K562 (cell line): ENCODE measurements around the gene MED20. TPM values are rescaled to one million over a fixed set of nuclear protein-coding genes. Genes with fewer than 3 reads are reported as not detected.

Experiments
- CHAMP1 ChIP-seq: fragments of 450-650 bp; IDR thresholded peaks from 2 replicates; pipeline ENCODE4 v1.6.1; 2016; ENCODE audit warnings: mild to moderate bottlenecking
- DPF2 ChIP-seq: fragments of 450-650 bp; IDR thresholded peaks from 2 replicates; pipeline ENCODE4 v1.6.1; 2016
- ESRRA ChIP-seq: fragments of 450-650 bp; IDR thresholded peaks from 2 replicates; pipeline ENCODE4 v1.6.1; 2014; ENCODE audit warnings: low read depth, mild to moderate bottlenecking, moderate library complexity, borderline replicate concordance
- FOXP4 ChIP-seq: sonication (generic); formaldehyde crosslinking; IDR thresholded peaks from 2 replicates; pipeline ENCODE4 v1.8.0; 2022; ENCODE audit warnings: mild to moderate bottlenecking, missing genetic modification reagents, borderline replicate concordance
- IFI16 ChIP-seq: fragments of 250-450 bp; sonication (Bioruptor Pico); IDR thresholded peaks from 2 replicates; pipeline ENCODE4 v2.1.2; 2022; ENCODE audit warnings: mild to moderate bottlenecking, inconsistent platforms
- KDM4B ChIP-seq, 2 experiments: fragments of 450-650 bp in 1 of 2; sonication (generic) in 1 of 2; IDR thresholded peaks; 2 replicates each; pipeline ENCODE4 v1.6.1; 2016 to 2017; ENCODE audit warnings: borderline replicate concordance in 2 of 2, antibody characterized with exemption in 1 of 2, low read depth in 1 of 2, mild to moderate bottlenecking in 1 of 2
- KLF10 ChIP-seq: fragments of 250-450 bp; sonication (Bioruptor Pico); IDR thresholded peaks from 2 replicates; pipeline ENCODE4 v1.6.1; 2021; ENCODE audit warnings: matching md5 sums
- KLF13 ChIP-seq: fragments of 450-650 bp; IDR thresholded peaks from 2 replicates; pipeline ENCODE4 v1.6.1; 2016; ENCODE audit warnings: missing genetic modification characterization, low read depth, mild to moderate bottlenecking, missing compliant biosample characterization, moderate library complexity, borderline replicate concordance
- MTA1 ChIP-seq: fragments of 450-650 bp; IDR thresholded peaks from 2 replicates; pipeline ENCODE4 v1.6.1; 2017; ENCODE audit warnings: borderline replicate concordance
- MTA2 ChIP-seq: fragments of 450-650 bp; IDR thresholded peaks from 2 replicates; pipeline ENCODE4 v1.6.1; 2016; ENCODE audit warnings: low read depth
- MTA3 ChIP-seq: fragments of 450-650 bp; formaldehyde crosslinking; IDR thresholded peaks from 2 replicates; pipeline ENCODE4 v1.6.1; 2017; ENCODE audit warnings: mild to moderate bottlenecking, borderline replicate concordance
- NCOA1 ChIP-seq: fragments of 450-650 bp; IDR thresholded peaks from 2 replicates; pipeline ENCODE4 v1.6.1; 2016; ENCODE audit warnings: low read depth
- NEUROD1 ChIP-seq: fragments of 150-350 bp; IDR thresholded peaks from 2 replicates; pipeline ENCODE4 v1.6.1; 2014; ENCODE audit warnings: borderline replicate concordance, low read length, low read depth; ENCODE audit not compliant: partially characterized antibody
- NR0B1 ChIP-seq: fragments of 450-650 bp; IDR thresholded peaks from one replicate; pipeline ENCODE4 v1.6.1; 2018; ENCODE audit warnings: mild to moderate bottlenecking, moderate library complexity; ENCODE audit not compliant: partially characterized antibody
- NR2C2 ChIP-seq, 2 experiments: fragments of 200-800 bp in 1 of 2; sonication (Bioruptor generic) in 1 of 2; sonication (generic) in 1 of 2; formaldehyde crosslinking in 1 of 2; IDR thresholded peaks; 2 replicates each; pipeline versions ENCODE4 v1.6.1 to v1.8.0; 2016 to 2022; ENCODE audit warnings: mild to moderate bottlenecking in 1 of 2, missing compliant biosample characterization in 1 of 2, missing genetic modification characterization in 1 of 2, missing genetic modification reagents in 1 of 2
- SIX5 ChIP-seq, 2 experiments: IDR thresholded peaks; 2 replicates each; pipeline ENCODE4 v1.6.1; 2011; ENCODE audit warnings: low read length in 2 of 2, borderline replicate concordance in 1 of 2, low read depth in 1 of 2, mild to moderate bottlenecking in 1 of 2, moderate library complexity in 1 of 2; ENCODE audit not compliant: insufficient read depth in 1 of 2
- WHSC1 ChIP-seq: IDR thresholded peaks from one replicate; pipeline ENCODE4 v1.6.1; 2012; ENCODE audit warnings: low read length, control low read depth, inconsistent platforms
- ZNF324 ChIP-seq: fragments of 250-450 bp; sonication (Bioruptor Pico); IDR thresholded peaks from 2 replicates; pipeline ENCODE4 v1.4.0; 2020; ENCODE audit warnings: mild to moderate bottlenecking
- ZNF436 ChIP-seq: fragments of 250-450, 450-650 bp; sonication (Bioruptor Pico); formaldehyde crosslinking; IDR thresholded peaks from 2 replicates; pipeline ENCODE4 v1.7.0; 2020; ENCODE audit warnings: mild to moderate bottlenecking
- ZNF449 ChIP-seq: fragments of 250-450 bp; sonication (Bioruptor Pico); IDR thresholded peaks from 2 replicates; pipeline ENCODE4 v1.8.0; 2022; ENCODE audit warnings: moderate library complexity, mild to moderate bottlenecking, inconsistent platforms
- ZNF76 ChIP-seq: fragments of 250-450 bp; sonication (Bioruptor Pico); IDR thresholded peaks from 2 replicates; pipeline ENCODE4 v1.4.0; 2020; ENCODE audit warnings: mild to moderate bottlenecking, moderate library complexity, borderline replicate concordance
- ZNF785 ChIP-seq: fragments of 250-450 bp; sonication (Bioruptor Pico); IDR thresholded peaks from 2 replicates; pipeline ENCODE4 v1.4.0; 2020; ENCODE audit warnings: mild to moderate bottlenecking
- polyA plus RNA-seq, 8 experiments: library from polyadenylated mRNA; depleted of rRNA in 4 of 8; stranded (reverse) in 5 of 8; unstranded in 3 of 8; fragments of >200 nt; fragmentation: Nextera tagmentation in 2 of 8; fragmentation: Illumina TruSeq in 1 of 8; extraction: Ambion mirVana in 2 of 8; extraction: Trizol in 1 of 8; gene quantifications; 2 replicates each; pipeline versions ENCODE4 v1.2.1 to v1.2.3, GENCODE V29; 2011 to 2014; ENCODE audit warnings: inconsistent platforms in 1 of 8, missing spikeins in 1 of 8
- total RNA-seq, 7 experiments: library from RNA; depleted of rRNA in 6 of 7; stranded (reverse); fragments of >200 nt in 6 of 7; fragmentation: Illumina TruSeq in 2 of 7; extraction: Trizol in 2 of 7; gene quantifications; 2 replicates each; pipeline versions ENCODE4 v1.2.1 to v1.2.3, GENCODE V29; 2011 to 2021; ENCODE audit warnings: low replicate concordance in 1 of 7

Gene MED20
- total and polyA plus RNA-seq, 9 of the 15 experiments (the other 6 are each of a cell fraction or from before 2014, with no cell fraction given), result 27.3 to 80.9 (median 46.0) TPM

- no peak for TF ChIP-seq KLF10
- no peak for TF ChIP-seq KLF13 (tag)
- TF ChIP-seq ZNF785 (CRISPR knock-in tag), result no peak
- no peak for TF ChIP-seq SIX5 (IDR thresholded peaks at IDR 0.05; ENCODE audit: borderline replicate concordance in 1 of 2, insufficient read depth in 1 of 2, low read depth in 1 of 2, low read length in 2 of 2)
- no peak for TF ChIP-seq ZNF436 (CRISPR knock-in tag)
- no peak for TF ChIP-seq KDM4B (IDR thresholded peaks at IDR 0.05; ENCODE audit: borderline replicate concordance in 2 of 2, low read depth in 1 of 2)
- TF ChIP-seq NCOA1, result no peak; the same call in 1 of the 2 replicates
- TF ChIP-seq IFI16 (CRISPR knock-in tag), result no peak
- 0 out of 2 replicates have a peak, but pooled peaks have one; percentile 21 for TF ChIP-seq ESRRA
- peak; percentile 57; the same call in 1 of the 2 replicates for TF ChIP-seq MTA2
- TF ChIP-seq CHAMP1, result no peak
- TF ChIP-seq ZNF324, result no peak
- peak; percentile 88 for TF ChIP-seq DPF2
- TF ChIP-seq ZNF76 (CRISPR knock-in tag), result no peak
- TF ChIP-seq FOXP4 (CRISPR knock-in tag), result no peak
- TF ChIP-seq NEUROD1, result no peak
- no peak for TF ChIP-seq NR2C2 (CRISPR knock-in tag; IDR thresholded peaks at IDR 0.05)
- TF ChIP-seq NR2C2 (tag; IDR thresholded peaks at IDR 0.05), result no peak
- no peak for TF ChIP-seq ZNF449 (CRISPR knock-in tag)
- no peak for TF ChIP-seq NR0B1
- TF ChIP-seq MTA1, result 0 out of 2 replicates have a peak, but pooled peaks have one; percentile 37
- 0 out of 2 replicates have a peak, but pooled peaks have one; percentile 51 for TF ChIP-seq MTA3
- no peak for TF ChIP-seq WHSC1
Measured at GRCh38 chr6:41957117-41957516, 36.2 kb upstream of the MED20 start (continued).
